IPS DF 4.7 (cell line): ENCODE data around the gene C1QTNF9B.
"Not testable (repeated sequence)": the region's sequence is repeated elsewhere in the genome, so short reads cannot be mapped to it uniquely, and the experiment has no call there.

ENCODE experiments used
- DNase-seq: peaks from one replicate; pipeline ENCODE4 v3.0.0-alpha.2; 2013; ENCODE audit warnings: low spot score; ENCODE audit errors: extremely low read depth

C1QTNF9B gene

DNA sequence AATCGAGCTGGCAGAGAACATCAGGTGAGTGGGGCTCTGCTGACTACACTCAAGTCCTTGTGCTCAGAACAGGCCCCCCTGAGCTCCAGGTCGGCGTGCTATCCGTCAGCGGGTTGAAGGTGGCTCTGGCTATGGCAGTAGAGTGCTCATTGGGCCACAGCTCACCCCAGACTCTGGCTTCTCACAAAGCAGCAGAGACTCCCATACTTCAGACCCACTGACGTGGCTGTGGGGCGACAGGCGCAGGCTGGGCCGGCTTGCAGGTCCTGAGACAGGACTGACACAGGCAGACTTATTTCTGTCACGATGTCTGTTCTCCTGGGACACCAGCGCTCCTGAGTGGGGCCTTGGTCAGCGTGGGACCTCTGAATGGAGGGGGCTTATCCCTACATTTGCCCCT is 2.6 kb downstream of the C1QTNF9B start:
- DNase-seq, result not testable (repeated sequence)

DNA sequence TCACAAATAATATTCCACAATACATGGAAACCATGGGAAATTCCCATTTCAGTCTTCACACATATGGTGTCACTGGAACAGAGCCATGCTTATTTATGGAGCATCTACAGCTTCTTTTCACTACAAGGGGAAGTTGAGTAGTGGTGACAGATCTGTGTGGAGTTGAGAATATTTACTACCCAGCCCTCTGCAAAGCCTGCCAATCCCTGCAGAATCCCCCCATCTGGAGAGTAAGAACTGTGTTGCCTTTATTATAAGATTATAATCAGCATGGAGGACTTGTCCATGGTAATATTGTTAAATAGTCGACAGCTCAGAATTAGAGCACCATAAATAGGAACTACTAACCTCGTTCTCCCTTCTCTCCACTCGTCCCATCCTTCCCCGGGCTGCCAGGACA is 3.5 kb downstream of the C1QTNF9B start:
- DNase-seq, result not testable (repeated sequence)

DNA sequence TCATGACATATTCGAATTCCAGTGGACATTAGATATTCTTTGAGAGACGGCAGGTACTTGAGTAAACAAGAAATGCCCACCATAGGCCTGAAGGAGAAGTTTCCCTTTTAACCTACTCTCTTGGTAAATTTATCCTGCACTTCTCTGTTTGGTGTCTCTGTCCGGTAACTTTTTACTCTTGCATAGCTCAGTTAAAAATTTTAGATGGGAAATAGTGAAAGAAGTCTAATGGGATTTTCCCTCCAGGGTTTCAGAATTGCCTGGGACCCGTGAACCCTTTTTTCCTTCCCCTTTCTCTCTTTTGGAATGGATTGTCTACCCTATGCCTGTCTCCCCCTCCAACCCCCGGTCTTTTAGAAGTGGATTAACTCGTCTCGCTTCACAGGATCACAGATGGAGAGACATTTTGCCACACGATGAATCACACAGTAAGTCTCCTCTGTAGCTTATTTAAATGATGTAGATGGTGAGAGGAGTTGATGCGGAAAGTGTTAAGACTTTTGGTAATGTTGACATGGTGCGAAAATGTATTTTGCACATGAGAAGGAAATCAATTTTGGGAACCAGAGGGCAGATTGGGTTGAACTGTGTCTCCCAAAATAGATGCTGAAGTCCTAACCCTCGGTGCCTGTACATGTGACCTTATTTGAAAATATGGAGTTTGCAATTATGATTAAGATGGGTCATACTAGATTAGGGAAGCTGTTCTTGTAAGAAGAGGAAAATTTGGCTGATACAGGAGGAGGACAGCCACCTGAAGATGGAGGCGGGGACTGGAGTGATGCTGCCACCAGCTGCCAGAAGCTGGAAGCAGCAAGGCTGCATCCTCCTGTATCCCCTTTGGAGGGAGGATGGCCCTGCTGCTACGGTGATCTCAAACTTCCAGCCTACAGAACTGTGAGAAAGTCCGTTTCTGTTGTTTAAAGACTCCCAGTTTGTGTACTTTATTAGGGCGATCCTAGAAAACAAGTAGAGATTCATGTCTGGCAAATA is 7.4 kb downstream of the C1QTNF9B start:
- DNase-seq, result no peak

DNA sequence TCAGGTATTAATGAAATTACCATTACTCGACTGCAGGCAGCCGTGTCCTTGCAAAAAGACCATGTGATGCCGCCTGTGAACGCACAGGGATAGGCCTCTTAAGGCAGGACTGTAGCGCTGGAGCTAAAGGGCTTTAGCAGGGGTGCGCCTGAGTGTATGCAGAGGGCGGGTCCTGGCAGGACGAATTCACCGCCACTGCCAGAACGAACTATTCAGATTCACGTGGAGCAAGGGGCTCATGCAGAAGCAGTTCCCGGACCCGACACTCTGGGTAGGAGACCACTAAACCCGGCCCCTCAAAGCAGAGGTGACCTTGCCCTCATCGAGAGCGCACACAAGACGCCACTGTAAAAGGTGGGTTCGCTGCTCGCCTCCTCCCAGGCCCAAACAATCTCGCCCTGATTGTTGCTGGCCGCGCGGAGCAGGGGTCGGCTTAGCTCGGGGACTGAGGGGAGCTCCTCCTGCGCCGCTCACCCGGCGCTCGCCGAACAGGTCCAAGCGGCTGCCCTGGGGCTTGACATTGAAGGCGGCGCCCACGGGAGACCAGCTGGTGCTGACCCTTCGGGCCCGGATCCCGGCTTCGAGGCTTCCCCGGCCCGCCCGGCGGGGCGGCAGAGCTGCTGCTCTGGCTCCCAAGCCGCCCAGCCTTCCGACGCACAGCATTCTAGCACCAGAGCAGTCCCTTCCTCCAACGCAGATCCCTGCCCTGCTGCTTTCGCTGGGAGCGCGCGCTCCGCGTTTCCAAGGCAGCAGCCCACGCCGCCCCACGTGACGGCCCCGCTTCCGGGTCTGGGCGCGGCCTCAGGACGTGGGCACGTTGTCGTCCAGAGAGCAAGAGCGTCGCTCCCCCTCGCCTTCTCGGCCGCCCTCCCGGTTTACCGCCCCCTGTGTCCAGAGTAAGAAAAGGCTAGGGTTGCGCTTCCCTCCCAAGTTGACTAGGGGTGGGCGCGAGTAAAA is 8.4 kb downstream of the C1QTNF9B start, which contains the start of gene MIPEP:
Gene MIPEP (minus strand): TSS at position 743 of the 957 bp plus-strand sequence. CDS start 80 bp downstream, at position 663.
- DNase-seq, result peak; percentile 53

DNA sequence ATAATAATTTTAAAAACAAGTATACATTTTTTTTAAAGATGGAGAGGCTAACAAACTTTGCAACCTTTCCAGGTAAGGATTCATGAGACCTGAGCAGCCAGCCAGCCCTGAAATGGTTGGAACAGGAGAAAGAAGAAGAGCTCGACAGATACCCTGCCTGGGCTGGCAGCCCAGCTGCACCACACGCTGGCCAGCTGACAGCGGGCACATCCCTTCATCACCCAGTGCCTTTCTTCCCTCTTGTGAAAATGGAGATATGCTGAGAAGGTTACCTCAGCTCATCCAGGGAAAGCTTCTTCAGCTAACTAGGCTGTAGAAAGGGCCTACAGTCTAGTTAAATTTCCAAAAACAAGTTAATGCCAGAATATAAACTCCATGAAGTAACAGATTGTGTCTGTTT is 12.9 kb downstream of the C1QTNF9B start:
- DNase-seq, result not testable (repeated sequence)

DNA sequence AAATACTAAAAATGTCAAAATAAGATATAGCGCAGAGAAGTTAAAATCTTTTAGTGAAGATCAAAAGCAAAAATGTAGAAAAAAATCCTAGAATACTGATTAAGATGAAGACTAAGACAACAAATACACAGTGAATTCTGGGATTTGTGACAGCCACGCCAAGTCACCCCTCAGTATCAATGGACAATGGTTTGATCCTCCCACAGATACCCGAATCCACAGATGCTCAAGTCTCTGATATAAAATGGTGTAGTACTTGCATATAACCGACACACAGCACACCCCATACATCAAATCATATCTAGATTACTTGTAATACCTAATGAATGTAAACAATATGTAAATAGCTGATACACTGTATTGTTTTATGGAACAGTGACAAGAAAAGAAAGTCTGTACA is 14.0 kb downstream of the C1QTNF9B start:
- no peak for DNase-seq

DNA sequence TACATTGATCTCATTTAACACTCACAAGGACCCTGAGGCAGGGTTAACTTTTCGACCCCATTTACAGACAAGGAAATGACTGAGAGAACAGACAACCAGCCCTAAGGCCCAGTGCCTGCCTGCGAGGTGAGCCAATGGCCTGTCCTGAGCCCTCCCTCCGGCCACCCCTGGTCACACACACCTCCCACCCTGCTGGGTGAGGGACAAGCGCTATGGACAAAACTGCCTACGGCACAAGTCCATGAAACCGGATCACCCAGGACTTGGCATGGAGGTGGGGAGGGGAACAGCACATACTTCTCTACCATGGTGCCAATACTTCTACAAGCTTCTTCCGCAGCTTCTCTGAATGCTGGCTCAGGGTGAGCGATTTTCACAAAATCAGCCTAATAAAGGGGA is 15.9 kb downstream of the C1QTNF9B start:
- not testable (repeated sequence) for DNase-seq

DNA sequence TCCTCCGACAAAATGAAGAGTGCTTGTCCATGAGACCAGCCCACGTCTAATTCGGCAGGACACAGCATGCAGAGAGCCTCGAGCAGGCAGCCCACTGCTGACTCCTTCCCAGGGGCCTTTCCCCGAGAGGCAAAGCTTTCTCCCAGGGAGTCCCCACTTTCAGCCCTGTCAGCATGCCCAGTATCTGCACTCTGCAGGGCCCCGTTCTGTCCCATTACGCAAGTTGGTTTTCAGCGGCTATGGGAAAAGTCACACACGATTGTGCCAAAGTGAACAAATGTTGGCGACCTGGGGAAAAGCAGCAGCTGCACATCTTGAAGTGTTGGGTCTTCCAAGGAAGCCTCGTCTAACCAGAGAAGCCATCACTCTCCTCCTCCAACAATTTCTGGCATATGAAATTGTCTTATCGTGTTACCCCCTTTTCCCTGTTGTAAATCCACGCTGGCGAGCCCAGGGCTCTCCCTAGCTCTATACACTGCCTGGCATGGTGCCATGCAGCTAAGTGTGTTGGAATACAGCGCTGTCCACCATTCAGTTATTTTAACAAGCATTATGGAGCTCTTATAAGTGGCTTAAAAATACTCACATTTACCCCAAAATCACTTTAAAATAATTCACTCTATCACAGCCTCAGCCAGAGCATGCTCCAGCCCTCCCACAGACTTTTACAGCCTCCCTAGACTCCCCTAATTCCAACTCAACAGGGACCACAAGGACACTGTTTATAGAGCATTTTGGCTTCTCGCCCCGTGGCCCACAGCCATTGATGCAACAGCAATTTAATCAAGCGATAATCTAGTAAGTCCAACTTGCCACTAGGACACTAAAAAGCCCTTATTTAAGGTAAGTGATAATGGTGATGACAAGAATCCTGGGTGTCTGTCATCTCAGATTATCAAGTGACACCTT is 16.6 kb downstream of the C1QTNF9B start:
- not testable (repeated sequence) for DNase-seq

DNA sequence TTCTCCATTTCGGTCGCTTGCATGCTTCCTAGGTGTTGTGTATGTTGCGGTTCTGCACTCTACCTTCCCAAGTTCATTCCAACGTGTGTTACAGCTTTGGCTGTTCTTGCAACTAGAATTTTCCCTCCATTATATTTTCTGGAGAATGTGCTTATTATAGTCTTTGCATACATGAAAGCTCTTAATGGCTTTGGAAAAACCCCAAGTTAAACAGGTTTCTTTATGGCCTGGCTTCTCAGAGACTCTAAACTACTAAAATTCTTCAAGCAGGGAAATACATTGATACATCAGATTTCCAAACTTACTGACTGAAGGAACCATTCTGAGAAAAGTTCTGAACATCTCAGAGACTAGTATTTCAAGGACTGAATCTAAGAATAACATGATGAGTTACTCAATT is 20.0 kb downstream of the C1QTNF9B start:
- no peak for DNase-seq

DNA sequence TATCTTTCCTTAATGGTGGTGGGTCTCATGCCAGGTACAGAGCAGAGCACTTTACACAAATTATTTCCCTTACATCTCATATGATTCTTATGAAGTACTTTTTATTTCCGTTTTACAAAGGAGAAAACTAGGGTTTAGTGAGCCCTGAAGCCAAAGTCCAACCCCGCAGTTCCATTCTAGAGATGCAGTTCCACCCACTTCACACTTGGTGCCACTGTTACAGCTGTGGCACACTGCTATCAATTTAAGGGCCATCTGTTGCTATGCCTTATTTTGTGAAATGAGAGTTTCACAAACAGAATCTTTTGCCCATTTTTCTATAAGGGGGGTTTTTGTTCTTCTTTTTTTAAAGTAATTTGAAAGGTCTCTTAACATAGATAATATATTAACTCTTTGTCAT is 21.0 kb downstream of the C1QTNF9B start:
- DNase-seq, result no peak

DNA sequence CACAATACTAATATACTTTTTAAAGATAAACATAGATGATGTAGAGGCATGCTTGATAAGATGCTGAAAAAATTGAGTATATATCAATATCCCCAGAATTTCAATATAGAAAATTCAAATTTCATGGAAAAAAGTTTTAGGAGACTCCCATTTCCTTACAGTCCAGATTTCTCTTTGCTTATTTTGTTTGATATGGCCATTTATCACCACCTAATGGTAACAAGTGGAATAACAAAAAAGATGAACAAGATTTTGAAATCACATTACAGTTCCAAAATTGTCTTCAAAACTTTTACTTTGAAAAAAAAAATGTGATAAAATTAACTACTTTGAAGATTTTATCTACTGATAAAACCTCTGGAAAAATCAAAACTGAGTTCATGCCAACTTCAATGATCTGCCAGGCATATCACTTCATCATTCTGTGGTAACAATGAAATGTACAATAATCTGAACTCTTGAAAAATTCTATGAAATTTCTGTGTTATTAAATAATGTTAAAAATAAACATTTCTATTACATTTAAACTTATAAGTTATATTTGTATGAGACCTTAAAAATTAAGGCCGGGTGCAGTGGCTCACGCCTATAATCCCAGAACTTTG is 25.6 kb downstream of the C1QTNF9B start:
- DNase-seq, result no peak

DNA sequence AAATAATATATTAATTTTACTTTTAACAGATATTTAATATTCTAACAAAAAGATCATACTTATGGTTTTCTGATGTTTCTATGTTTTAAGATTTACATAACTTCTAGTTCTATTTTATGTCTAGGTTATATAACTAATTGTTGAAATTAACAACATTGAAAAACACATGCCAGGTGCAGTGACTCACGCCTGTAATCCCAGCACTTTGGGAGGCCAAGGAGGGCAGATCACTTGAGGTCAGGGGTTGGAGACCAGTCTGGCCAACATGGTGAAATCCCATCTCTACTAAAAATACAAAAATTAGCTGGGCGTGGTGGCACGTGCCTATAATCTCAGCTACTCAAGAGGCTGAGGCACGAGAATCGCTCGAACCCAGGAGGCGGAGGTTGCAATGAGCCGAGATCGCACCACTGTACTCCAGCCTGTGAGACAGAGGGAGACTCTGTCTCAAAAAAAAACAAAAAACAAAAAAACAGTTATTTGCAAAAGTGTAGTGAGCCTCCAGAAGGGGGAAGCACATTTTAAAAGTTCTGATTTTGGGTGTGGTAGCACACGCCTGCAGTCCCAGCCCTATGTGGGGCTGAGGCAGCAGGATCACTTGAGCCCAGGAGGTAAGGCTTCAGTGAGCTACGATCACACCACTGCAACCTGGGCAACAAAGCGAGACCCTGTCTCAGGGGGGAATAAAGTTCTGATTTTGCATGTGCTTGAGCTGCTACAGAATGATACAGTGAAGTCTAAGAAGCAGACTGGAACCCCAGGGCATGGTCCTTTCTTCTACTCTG is 26.8 kb downstream of the C1QTNF9B start:
- DNase-seq, result no peak

DNA sequence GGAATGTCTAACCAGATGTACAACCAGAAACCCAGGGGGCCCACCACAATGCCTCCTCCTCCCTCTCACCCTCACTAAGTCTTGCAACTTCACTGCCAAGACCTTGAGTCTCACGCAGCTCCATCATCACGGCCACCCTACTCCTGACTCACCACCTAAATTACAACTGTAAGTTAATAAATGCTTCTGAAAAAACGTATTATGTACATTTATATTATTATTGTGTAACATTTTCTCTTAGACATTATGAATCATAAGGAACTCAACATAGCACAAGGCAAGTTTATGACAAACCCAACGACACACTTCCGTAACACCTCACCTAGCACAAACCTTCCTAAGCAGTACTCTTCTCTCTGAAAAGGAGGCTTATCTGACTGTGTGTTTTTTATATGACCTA is 28.8 kb downstream of the C1QTNF9B start:
- no peak for DNase-seq

DNA sequence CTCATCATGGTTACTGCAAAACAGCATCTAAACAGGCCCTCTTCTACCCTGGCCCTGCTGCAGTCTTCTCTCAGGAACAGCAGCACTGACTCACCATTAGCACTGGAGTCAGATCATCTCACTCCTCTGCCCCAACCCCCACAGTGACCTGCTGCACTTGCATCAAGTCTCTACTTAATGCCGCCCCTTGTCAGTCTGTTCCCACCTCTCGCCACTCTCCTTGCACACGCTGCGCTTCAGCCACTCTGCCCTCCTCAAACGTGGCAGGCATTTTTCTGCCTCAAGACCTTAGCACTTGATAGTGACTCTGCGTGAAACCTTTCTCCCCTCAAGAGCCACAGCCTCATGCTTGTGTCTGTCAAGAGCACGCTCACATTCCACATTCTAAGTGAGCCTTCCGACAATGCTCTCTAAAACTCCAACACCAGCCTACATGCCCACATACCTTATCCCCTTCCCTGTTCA is 30.2 kb downstream of the C1QTNF9B start:
- DNase-seq, result no peak

DNA sequence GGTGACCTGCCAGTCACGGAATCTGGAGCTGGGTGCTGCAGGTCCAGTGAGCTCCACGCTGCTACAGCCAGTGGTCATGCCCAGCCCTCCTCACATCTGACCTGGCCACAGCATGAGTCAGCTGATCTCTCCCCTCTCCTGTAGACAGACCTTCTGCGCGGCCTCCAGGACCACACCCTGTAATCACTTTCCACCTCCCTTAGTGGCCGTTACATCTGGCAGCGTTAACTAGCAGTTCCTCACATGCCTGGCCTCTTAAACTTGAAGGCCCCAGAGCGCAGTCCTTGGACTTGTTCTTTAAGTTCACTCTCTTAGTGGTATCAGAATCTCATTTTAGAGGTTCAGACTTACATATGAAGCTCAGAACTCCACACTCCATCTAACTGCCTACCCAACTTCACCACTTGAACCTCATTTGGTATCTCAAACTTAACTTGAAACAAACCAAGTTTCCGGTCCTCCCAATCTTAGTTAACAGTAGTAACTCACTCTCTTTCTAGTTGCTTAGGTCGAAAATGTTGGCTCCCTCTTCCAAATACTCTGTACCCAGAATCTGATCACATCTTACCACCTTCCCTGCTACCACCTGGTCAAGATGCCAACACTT is 30.8 kb downstream of the C1QTNF9B start:
- DNase-seq, result no peak

DNA sequence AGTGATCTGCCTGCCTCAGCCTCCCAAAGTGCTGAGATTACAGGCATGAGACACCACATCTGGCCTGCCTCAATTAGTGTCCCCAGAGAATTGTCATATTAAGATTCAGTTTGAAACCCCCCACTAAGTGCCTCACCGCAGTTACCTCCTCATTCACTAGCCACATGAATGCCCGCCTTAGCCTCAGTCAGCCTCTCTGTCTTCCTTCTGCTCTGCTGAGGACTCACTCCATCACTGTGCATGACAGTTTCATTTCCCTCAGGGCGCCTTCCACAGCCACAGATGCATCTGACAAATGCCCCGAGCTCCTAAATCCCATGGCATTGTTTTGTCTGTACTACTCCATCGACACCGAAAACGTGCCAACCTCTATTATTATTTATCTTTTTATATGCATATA is 31.4 kb downstream of the C1QTNF9B start:
- DNase-seq, result no peak

DNA sequence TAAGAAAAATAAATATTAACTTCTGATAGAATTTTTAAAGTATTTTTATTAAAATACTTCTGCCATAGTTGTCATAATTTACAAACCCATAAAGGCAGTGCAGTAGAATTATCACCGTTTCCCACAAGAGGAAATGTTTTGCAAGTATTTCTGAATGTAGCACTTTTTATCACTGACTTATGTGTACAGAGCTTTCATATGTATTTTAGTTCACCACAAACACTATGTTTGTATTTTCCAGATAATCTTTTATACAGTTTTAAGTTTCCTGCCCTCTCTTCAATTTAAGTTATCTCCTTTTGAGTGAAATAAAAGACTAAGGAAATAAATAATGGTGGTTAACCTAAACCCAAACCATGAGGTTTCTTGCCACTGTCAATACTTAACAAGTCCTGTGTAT is 32.3 kb downstream of the C1QTNF9B start:
- no peak for DNase-seq

DNA sequence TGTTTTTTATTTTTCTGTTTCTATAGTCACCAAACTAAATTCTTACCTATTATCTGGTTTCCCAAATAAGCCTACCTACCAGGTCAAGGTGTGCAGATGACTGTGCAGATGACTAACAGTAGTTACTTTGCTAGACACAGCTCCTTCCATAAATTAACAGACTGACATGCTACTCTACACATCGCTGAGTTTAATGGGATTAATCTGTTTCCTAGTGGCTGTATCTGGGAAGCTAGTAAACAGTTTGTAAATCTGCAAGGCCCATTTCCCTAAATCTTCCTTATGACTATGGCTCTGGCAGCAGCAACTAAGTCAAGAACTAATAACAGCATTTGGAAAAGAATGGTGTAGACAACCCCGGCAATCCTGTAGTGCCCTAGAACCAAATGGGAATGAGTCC is 36.0 kb downstream of the C1QTNF9B start:
- DNase-seq, result no peak

DNA sequence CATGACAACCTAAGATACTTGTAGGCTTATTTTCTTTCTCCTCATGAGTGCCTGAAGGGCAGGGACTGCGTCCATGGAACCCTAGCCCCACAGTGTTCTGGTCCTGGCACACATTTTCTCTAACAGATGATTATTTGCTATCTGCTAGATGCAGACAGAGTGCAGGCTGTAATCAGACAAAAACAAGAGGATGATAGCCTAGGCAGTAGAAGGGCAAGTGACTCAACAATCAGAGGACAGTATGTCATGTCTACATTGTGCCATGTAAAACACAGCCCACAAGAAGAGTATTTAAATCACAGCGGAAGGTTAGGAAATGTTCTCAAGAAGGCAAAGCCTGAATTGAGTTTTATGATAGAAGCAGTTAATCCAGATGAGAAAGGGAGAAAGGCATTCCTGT is 37.4 kb downstream of the C1QTNF9B start:
- DNase-seq, result no peak
